Bronchial epithelial cell (primary cell): ENCODE measurements around the gene CMSS1. TPM values are rescaled to one million over a fixed set of nuclear protein-coding genes. Genes with fewer than 3 reads are reported as not detected.

Experiments used
- DNase-seq: peaks from one replicate; pipeline ENCODE4 v3.0.0-alpha.2; 2010; ENCODE audit warnings: low read depth
- FAIRE-seq: peaks from 2 replicates; lab custom pipeline; 2011; peaks lifted over from hg19 to GRCh38; lab: Jason Lieb, UNC
- H3K27me3 ChIP-seq: 2 replicates; pipeline ENCODE4 v1.5.1; 2011; ENCODE audit warnings: low read length; ENCODE audit not compliant: control insufficient read depth, insufficient read depth
- H3K36me3 ChIP-seq: 2 replicates; pipeline ENCODE4 v1.5.1; 2011; ENCODE audit warnings: low read length; ENCODE audit not compliant: control insufficient read depth, insufficient read depth
- H3K4me3 ChIP-seq: 2 replicates; pipeline ENCODE4 v1.5.1; 2011; ENCODE audit warnings: mild to moderate bottlenecking, low read depth, low read length, control low read depth
- CTCF ChIP-seq: IDR thresholded peaks from 2 replicates; pipeline ENCODE4 v1.5.1; 2011; ENCODE audit warnings: mild to moderate bottlenecking, moderate library complexity, low read length, control low read depth, inconsistent platforms; ENCODE audit not compliant: insufficient read depth, severe bottlenecking
- total RNA-seq: library from RNA; depleted of rRNA; stranded (reverse); fragments of >200 nt; gene quantifications from 2 replicates; pipeline ENCODE4 v1.2.1, GENCODE V29; 2014

The CMSS1 gene
- total RNA-seq, 1 donor from 2014 or later, result 21.3 TPM

DNA sequence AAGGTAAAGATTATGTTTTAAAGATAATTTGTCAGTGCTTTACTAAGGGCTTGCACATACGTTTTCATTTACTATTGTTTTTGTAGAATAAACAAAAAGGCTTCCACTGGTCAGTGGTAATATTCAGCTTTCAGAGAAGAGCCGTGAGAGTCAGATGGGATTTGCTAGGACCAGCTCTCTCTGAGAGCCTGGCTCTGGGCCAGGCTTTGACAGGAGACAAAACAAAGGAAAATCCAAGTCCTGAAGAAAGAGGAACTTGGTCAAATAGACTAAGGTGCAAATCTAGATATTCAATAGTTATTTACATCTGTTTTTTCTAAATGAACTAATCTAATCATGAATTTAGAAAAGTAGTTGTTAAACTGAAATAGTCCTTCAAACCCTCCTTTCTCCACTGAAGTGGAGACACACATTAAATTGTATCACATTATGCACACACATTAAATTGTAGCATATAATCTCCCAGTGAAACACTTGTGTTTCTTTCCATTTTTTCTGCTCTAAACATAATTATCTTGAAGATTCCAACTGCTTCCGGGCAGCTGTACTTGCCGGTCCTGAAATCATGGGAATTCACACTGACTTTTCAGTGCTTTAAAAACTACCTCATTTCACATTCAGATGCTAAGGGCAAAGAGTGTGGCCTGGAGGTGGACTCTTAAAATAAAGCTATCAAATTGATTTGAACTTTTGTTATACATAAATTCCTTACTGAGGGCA, 351.7 kb downstream of the CMSS1 start:
- no peaks in the 10 kb centered on the region for H3K36me3 ChIP-seq
- DNase-seq (no peak), FAIRE-seq (no peak)
- no peak overlapping the region for H3K4me3 ChIP-seq
- H3K27me3 ChIP-seq, result no peaks in the 10 kb centered on the region
- no peak for TF ChIP-seq CTCF

GRCh38 chr3:100170486-100170885, 352.8 kb downstream of the CMSS1 start:
- TF ChIP-seq CTCF, result no peak
- DNase-seq (no peak), FAIRE-seq (no peak)
- H3K36me3 ChIP-seq, result no peaks in the 10 kb centered on the region
- H3K4me3 ChIP-seq, result no peak overlapping the region
- H3K27me3 ChIP-seq, result no peaks in the 10 kb centered on the region

DNA sequence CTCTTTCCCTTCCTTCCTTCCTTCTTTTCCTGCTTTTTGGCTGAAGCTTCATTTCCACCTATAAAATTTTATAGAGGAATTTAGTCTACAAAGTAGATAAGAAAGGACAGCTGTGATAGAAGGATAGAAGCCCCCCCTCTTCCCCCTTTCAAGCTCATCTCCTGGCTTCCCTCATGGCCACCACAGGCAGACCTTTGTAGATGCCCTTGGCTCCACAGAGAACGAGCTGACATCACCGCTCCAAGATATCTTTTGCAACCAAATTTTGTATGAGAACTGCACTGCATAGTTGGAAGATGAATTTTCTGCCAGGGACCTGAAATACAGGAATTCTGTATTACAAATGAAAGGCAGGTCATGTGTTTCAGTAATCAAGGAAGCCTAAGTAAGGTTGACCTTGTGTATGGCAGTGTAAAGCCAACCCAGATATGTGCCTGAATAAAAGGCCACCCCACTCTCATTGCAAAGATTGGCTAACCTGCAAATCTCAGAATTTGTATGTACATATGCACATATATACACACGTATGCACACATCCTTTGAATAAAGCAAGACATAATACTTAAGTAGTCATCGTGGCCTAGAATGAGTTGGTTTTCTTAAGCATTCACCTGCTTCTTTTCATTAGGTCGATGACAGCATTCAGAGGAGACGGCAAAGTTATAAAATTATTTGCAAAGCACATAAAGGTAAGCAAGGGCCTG, 353.7 kb downstream of the CMSS1 start:
- no peak for TF ChIP-seq CTCF
- DNase-seq (no peak), FAIRE-seq (no peak)
- no peak overlapping the region for H3K4me3 ChIP-seq
- H3K27me3 ChIP-seq, result no peaks in the 10 kb centered on the region
- no peaks in the 10 kb centered on the region for H3K36me3 ChIP-seq

GRCh38 chr3:100173961-100174360, 356.3 kb downstream of the CMSS1 start:
- Histone ChIP-seq H3K27me3 (no peaks in the 10 kb centered on the region), H3K36me3 (no peaks in the 10 kb centered on the region), H3K4me3 (no peak overlapping the region)
- FAIRE-seq (no peak), DNase-seq (no peak)
- TF ChIP-seq CTCF, result no peak

- FAIRE-seq, result no peak
- DNase-seq, result no peak
- no peak overlapping the region for H3K4me3 ChIP-seq
- no peak for TF ChIP-seq CTCF
- H3K36me3 ChIP-seq, result no peaks in the 10 kb centered on the region
- H3K27me3 ChIP-seq, result no peaks in the 10 kb centered on the region
Measured at GRCh38 chr3:100175637-100176280, 358.1 kb downstream of the CMSS1 start.
